Testis (tissue), 3 donors: ENCODE measurements around the gene R3HDM2. TPM values are rescaled to one million over a fixed set of nuclear protein-coding genes. Genes with fewer than 3 reads are reported as not detected.

Source experiments
- DNase-seq: peaks from one replicate; pipeline ENCODE4 v3.0.0-alpha.2; 2019
- H3K27ac ChIP-seq, 2 donors: fragments of 200-600 bp; sonication (generic); one replicate each; pipeline ENCODE4 v1.5.1; 2019
- H3K27me3 ChIP-seq: fragments of 200-600 bp; sonication (generic); one replicate; pipeline ENCODE4 v1.5.1; 2019
- H3K36me3 ChIP-seq: fragments of 200-600 bp; sonication (generic); one replicate; pipeline ENCODE4 v1.5.1; 2017; ENCODE audit warnings: low read depth; ENCODE audit errors: missing control alignments
- H3K4me1 ChIP-seq: fragments of 200-600 bp; sonication (generic); one replicate; pipeline ENCODE4 v1.5.1; 2019
- H3K4me3 ChIP-seq, 2 donors: fragments of 200-600 bp; sonication (generic); one replicate each; pipeline ENCODE4 v1.5.1; 2017 to 2019
- H3K9me3 ChIP-seq: fragments of 200-600 bp; sonication (generic); one replicate; pipeline ENCODE4 v1.5.1; 2017
- POLR2A ChIP-seq: fragments of 450-650 bp; IDR thresholded peaks from one replicate; pipeline ENCODE4 v1.6.1; 2017; ENCODE audit warnings: antibody characterized with exemption, mild to moderate bottlenecking, moderate library complexity
- WGBS, 2 donors: methylation state at CpG; one replicate each; pipeline ENCODE4 v1.1.5; 2018; 5-methylcytosine and 5-hydroxymethylcytosine counted together
- intact Hi-C: fragments of 100-400 bp; cut with DNase I; formaldehyde crosslinking; loops from one replicate; pipeline ENCODE4 v1.15.1; 2023; ENCODE audit warnings: low total_unique reads
- polyA plus RNA-seq: library from polyadenylated mRNA; stranded (reverse); fragments of 350-450 nt; fragmentation: Illumina TruSeq; extraction: RNeasy Lipid Tissue Mini Kit (QIAGEN cat#74804); gene quantifications from one replicate; pipeline ENCODE4 v1.2.3, GENCODE V29; 2014; ENCODE audit warnings: low read depth, low replicate concordance; ENCODE audit not compliant: insufficient read depth
- total RNA-seq, 2 donors: library from RNA; depleted of rRNA; stranded (reverse); fragments of >200 nt; gene quantifications; one replicate each; pipeline ENCODE4 v1.2.3, GENCODE V29; 2016
- TF ChIP-seq, protein P1 (sequence below), 3 experiments: fragments of 450-650 bp in 2 of 3; fragments of 200-600 bp in 1 of 3; sonication (generic) in 1 of 3; IDR thresholded peaks; one replicate each; pipeline ENCODE4 v1.5.1; 2016 to 2019; ENCODE audit warnings: antibody characterized with exemption in 3 of 3, mild to moderate bottlenecking in 2 of 3, moderate library complexity in 1 of 3

R3HDM2 gene
- total and polyA plus RNA-seq, 3 donors from 2014 or later = 54.6 to 93.9 (median 92.0) TPM

GRCh38 chr12:57372233-57372632 is 58.6 kb downstream of the R3HDM2 start:
- intact Hi-C loops = no loop called here
- Histone ChIP-seq H3K36me3 (no peaks in the 10 kb centered on the region), H3K27me3 (no peaks in the 10 kb centered on the region), H3K4me3 (no peak overlapping the region), H3K4me1 (peaks cover 6% of the 10 kb centered on the region), H3K9me3 (no peaks in the 10 kb centered on the region), H3K27ac (no peak overlapping the region)
- 63 to 80% methylated on average over 4 of the region's 4 CpGs for WGBS, 2 donors
- no peak for TF ChIP-seq POLR2A
- TF ChIP-seq, protein P1, sequence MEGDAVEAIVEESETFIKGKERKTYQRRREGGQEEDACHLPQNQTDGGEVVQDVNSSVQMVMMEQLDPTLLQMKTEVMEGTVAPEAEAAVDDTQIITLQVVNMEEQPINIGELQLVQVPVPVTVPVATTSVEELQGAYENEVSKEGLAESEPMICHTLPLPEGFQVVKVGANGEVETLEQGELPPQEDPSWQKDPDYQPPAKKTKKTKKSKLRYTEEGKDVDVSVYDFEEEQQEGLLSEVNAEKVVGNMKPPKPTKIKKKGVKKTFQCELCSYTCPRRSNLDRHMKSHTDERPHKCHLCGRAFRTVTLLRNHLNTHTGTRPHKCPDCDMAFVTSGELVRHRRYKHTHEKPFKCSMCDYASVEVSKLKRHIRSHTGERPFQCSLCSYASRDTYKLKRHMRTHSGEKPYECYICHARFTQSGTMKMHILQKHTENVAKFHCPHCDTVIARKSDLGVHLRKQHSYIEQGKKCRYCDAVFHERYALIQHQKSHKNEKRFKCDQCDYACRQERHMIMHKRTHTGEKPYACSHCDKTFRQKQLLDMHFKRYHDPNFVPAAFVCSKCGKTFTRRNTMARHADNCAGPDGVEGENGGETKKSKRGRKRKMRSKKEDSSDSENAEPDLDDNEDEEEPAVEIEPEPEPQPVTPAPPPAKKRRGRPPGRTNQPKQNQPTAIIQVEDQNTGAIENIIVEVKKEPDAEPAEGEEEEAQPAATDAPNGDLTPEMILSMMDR (IDR thresholded peaks at IDR 0.05) = no peak
- no peak for DNase-seq

DNA sequence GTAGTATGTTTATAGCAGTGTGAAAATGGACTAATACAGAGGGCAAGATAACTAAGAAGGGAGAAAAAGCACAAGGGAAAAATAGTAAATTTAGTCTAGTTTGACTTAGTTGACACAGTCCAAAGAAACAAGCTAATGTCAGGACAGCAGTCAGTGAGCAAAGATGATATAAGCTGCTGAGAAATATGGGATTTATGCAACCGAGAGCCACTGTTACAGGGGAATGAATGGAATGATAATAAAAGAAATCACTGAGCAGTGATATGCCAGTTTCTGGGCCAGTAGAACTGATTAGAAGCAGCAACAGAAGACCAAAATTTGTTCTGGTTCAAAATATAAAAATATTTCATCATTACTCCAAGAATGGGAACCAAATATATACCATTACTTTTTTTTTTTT is 60.1 kb downstream of the R3HDM2 start:
- no peak for DNase-seq
- H3K9me3 ChIP-seq = no peaks in the 10 kb centered on the region
- no peak overlapping the region for H3K27ac ChIP-seq
- TF ChIP-seq POLR2A = no peak
- intact Hi-C loops = no loop called here
- 50 to 57% methylated on average over 1 of the region's 1 CpG for WGBS, 2 donors
- H3K4me3 ChIP-seq = no peak overlapping the region
- no peaks in the 10 kb centered on the region for H3K27me3 ChIP-seq
- H3K4me1 ChIP-seq = peaks cover 6% of the 10 kb centered on the region
- no peaks in the 10 kb centered on the region for H3K36me3 ChIP-seq

GRCh38 chr12:57370072-57370471 is 60.8 kb downstream of the R3HDM2 start:
- intact Hi-C loops = no loop called here
- no peak for TF ChIP-seq POLR2A
- TF ChIP-seq, protein P1 (IDR thresholded peaks at IDR 0.05) = no peak
- no peak overlapping the region for H3K4me3 ChIP-seq
- H3K36me3 ChIP-seq = no peaks in the 10 kb centered on the region
- DNase-seq = no peak
- H3K27ac ChIP-seq = no peak overlapping the region
- H3K9me3 ChIP-seq = no peaks in the 10 kb centered on the region
- 94 to 96% methylated on average over 7 to 11 of the region's 11 CpGs for WGBS, 2 donors
- H3K27me3 ChIP-seq = no peaks in the 10 kb centered on the region
- peaks cover 6% of the 10 kb centered on the region for H3K4me1 ChIP-seq

DNA sequence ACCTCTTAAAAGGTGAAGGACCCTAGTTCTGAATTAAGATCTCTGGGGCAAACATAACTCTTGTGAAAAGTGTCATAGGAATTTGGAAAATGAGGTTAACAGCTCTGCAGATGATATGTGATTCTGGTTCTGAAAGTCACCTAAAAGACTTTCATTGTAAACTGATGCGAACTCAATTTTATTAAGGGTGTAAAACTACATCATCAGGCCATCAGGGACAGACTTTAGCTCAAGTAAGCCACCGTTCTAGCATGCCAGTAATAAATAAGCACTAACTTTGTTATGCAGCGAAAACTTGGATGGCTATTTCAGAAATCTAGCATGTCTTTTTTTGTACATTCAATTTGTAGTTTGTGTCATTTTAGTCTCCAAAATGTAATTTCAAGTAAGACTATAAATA is 61.6 kb downstream of the R3HDM2 start:
- no peak for DNase-seq
- Histone ChIP-seq H3K4me3 (no peak overlapping the region), H3K27me3 (no peaks in the 10 kb centered on the region), H3K27ac (no peak overlapping the region), H3K9me3 (no peaks in the 10 kb centered on the region), H3K36me3 (no peaks in the 10 kb centered on the region), H3K4me1 (peaks cover 6% of the 10 kb centered on the region)
- intact Hi-C loops = no loop called here
- WGBS, 2 donors = 89 to 90% methylated on average over 3 of the region's 3 CpGs
- TF ChIP-seq, protein P1 (IDR thresholded peaks at IDR 0.05) = no peak
- TF ChIP-seq POLR2A = no peak

- H3K4me3 ChIP-seq = no peak overlapping the region
- peaks cover 6% of the 10 kb centered on the region for H3K4me1 ChIP-seq
- no peak for DNase-seq
- no peak overlapping the region for H3K27ac ChIP-seq
- WGBS, 2 donors = 92 to 95% methylated on average over 7 of the region's 7 CpGs
- TF ChIP-seq, protein P1 (IDR thresholded peaks at IDR 0.05) = no peak
- no peak for TF ChIP-seq POLR2A
- intact Hi-C loops = no loop called here
- no peaks in the 10 kb centered on the region for H3K9me3 ChIP-seq
- H3K36me3 ChIP-seq = no peaks in the 10 kb centered on the region
- no peaks in the 10 kb centered on the region for H3K27me3 ChIP-seq
Measured at GRCh38 chr12:57368349-57369095, 62.3 kb downstream of the R3HDM2 start.
